GM12878 (cell line): Measurements from ENCODE around the gene RASGRP2. TPM values are rescaled to one million over a fixed set of nuclear protein-coding genes. Genes with fewer than 3 reads are reported as not detected.

Source experiments
- E4F1 ChIP-seq: fragments of 450-650 bp; IDR thresholded peaks from 2 replicates; pipeline ENCODE4 v1.6.1; 2018; ENCODE audit warnings: borderline replicate concordance, mild to moderate bottlenecking; ENCODE audit not compliant: partially characterized antibody
- MTA2 ChIP-seq: fragments of 450-650 bp; IDR thresholded peaks from 2 replicates; pipeline ENCODE4 v1.6.1; 2016; ENCODE audit warnings: low read depth, mild to moderate bottlenecking, moderate library complexity
- MXI1 ChIP-seq: fragments of 150-350 bp; IDR thresholded peaks from 2 replicates; pipeline ENCODE4 v1.6.1; 2011; ENCODE audit warnings: low read depth, mild to moderate bottlenecking, inconsistent platforms, low read length, improper control_type of control experiment
- POLR2AphosphoS2 ChIP-seq: IDR thresholded peaks from 2 replicates; pipeline ENCODE4 v1.6.1; 2011; ENCODE audit warnings: low read depth, mild to moderate bottlenecking, low read length, improper control_type of control experiment, moderate library complexity
- SPI1 ChIP-seq: IDR thresholded peaks from 2 replicates; pipeline ENCODE4 v1.6.1; 2011; ENCODE audit warnings: low read depth, mild to moderate bottlenecking, low read length, moderate library complexity, borderline replicate concordance; ENCODE audit not compliant: insufficient read depth
- ZBTB40 ChIP-seq: fragments of 450-650 bp; IDR thresholded peaks from 2 replicates; pipeline ENCODE4 v1.6.1; 2016; ENCODE audit warnings: mild to moderate bottlenecking, moderate library complexity, borderline replicate concordance
- polyA plus RNA-seq, 11 experiments: library from polyadenylated mRNA; depleted of rRNA in 4 of 11; unstranded in 6 of 11; stranded (reverse) in 5 of 11; fragments of >200 nt; fragmentation: Nextera tagmentation in 4 of 11; fragmentation: Illumina TruSeq in 1 of 11; extraction: Ambion mirVana in 4 of 11; extraction: Trizol in 1 of 11; gene quantifications; 1 replicate in 1 of 11; 2 replicates in 10 of 11; pipeline versions ENCODE4 v1.2.1 to v1.2.3, GENCODE V29; 2011 to 2016; ENCODE audit warnings: inconsistent platforms in 2 of 11, missing spikeins in 2 of 11, low read depth in 1 of 11
- total RNA-seq, 4 experiments: library from RNA; depleted of rRNA in 3 of 4; stranded (reverse); fragments of >200 nt in 3 of 4; fragmentation: Illumina TruSeq in 1 of 4; extraction: Trizol in 1 of 4; gene quantifications; 2 replicates each; pipeline versions ENCODE4 v1.2.1 to v1.2.3, GENCODE V29; 2013 to 2021

Gene RASGRP2
- total and polyA plus RNA-seq, 10 of the 15 experiments (the other 5 are each of a cell fraction or from before 2014, with no cell fraction given) = 0.26 to 9.0 (median 5.4) TPM

GRCh38 chr11:64778473-64779298 lies 34.7 kb upstream of the RASGRP2 start, which contains the start of gene SF1 (continued):
- TF ChIP-seq MXI1 (peak; percentile 80), ZBTB40 (peak; percentile 74; the same call in 1 of the 2 replicates), SPI1 (peak; percentile 86), POLR2AphosphoS2 (peak; percentile 85; the same call in 1 of the 2 replicates), E4F1 (no peak), MTA2 (no peak)
